ENCODE measurements around the gene TEX19. TPM values are rescaled to one million over a fixed set of nuclear protein-coding genes. Genes with fewer than 3 reads are reported as not detected.
"Not testable (repeated sequence)": the region's sequence is repeated elsewhere in the genome, so short reads cannot be mapped to it uniquely, and the experiment has no call there.

The TEX19 gene
- total RNA-seq, 1 donor = not detected

DNA sequence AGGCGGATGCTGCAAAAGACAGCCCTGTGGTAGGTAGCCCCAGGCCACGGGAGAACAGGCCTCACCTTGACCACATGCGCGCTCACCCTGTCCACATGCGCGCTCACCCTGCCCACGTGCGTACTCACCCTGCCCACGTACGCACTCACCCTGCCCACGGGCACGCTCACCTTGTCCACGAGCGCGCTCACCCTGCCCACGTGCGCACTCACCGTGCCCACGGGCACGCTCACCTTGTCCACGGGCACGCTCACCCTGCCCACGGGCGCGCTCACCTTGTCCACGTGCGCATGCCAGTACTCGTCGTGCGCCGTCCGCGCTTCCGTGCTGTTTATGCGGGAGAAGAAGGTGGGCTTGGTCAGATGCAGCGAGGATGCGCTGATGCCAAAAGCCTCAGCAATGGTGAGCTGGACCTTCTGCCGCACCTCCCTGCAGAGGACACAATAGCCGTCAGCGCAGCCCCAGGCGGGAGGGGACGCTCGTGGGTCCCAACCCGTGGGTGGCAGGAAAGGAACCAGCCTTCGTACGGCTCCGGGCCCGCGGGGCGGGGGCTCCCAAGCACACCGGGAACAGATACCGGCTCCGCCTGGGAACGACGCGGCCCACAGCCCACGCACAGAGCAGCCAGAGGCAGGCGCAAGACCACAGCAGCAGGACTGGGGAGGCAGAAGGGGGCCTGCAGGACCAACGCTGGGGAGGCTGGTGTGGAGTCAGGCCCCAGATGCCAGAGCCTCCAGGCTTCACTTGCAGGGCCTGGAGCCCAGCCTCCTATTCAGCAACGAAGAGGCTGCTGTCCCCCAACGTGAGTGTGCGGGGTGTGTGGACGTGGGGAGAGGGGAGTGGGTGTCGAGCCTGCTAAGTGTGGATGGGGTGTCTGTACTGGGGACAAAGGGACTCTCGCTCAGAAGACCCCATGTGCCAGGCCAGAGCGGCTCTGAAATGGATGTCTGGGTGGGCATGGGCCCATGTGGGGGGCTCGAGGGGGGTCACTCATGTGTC lies 44.9 kb downstream of the TEX19 start:
- DNase-seq (ENCODE audit: low read depth in 2 of 3, low spot score in 2 of 3) = no peak

DNA sequence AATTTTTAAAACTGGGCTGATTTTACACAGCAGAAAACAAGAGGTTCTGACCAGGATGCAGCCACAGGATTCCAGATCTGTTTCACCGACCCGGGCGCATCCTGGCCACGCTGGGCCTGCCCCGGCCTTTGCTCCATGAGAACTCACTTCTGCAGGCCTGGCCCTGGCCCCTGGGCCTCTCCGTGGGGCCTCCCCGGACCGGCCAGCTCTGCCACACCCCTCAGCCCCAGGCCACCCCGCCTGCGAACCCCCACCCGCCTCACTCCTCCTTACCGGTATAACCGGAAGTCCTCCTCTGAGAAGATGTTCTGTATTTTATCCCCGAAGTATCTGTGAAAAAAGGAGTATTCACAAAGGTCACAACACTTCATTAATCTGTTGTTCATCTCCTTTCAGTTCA lies 46.0 kb downstream of the TEX19 start:
- no peak for DNase-seq (ENCODE audit: low read depth in 2 of 3, low spot score in 2 of 3)

DNA sequence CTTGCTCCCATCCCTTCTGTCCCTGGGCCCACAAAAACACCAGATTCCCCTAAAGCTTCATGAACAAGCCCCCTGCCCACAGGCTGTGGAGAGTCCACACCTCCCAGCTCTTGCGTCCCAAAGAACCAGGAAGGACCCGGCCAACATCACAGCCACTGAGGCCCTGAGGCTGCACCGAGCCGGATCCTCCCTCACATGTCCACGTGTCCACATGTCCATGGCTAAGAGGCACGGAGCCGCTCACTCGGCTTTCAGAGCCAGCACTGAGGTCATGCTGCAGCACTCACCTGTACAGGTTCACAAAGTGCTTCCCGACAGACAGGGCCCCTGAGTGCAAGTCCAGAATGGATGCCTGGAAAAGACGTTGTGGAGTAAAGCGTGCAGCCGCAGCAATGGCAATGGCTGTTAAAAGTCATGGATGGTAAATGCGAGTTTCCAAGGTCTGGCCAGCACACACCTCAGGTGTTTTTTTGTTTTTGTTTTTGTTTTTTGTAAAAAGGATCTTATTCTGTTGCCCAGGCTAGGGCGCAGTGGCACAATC lies 47.2 kb downstream of the TEX19 start:
- DNase-seq (ENCODE audit: low read depth in 2 of 3, low spot score in 2 of 3) = no peak

DNA sequence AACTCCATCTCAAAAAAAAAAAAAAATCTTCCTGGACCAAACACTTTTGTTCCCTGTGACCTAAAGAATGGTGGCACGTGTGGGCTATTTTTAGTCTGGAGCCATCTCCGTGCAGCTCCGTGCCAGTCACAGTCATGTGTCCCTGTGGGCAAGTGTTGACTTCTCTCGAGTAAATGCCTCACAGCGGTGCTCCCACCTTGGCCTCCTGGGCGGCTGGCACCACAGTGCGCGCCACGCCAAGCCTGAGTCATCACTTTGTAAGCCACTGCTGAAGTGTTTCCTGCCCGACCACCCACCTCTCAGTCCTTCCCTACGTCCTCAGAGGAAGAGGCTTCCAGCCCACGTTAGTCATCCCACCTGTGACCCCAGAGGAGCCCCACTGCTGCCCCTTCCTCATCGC lies 48.2 kb downstream of the TEX19 start:
- peak in 2 of 3 donors; percentile 56 to 62 for DNase-seq (ENCODE audit: low read depth in 2 of 3, low spot score in 2 of 3)

DNA sequence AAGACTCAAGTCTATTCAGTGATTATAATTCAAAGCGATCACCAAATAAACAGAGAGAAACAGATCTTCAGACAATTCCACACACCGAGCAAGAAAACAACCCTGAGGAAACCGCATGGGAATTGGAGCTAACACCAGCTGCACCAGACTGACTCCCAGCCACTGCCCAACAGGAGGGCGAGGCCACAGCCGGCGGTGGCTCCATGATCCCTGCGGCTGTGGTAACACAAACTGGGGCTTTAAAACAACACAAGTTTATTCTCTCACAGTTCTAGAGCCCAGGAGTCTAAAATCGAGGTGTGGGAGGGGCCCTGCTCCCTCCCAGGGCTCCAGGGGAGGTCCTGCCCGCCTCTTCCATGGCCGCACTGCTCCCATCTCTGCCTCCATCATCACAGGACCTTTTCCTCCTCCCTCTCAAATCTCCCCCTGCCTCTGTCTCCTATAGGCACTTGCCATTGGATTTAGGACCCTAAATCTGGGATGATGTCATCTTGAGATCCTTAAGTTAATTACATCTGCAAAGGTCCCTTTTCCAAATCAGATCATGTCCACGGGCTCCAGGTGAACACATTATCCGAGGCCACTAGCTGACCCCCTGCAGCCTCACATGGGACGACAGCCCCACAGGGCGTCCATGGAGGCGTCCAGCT lies 49.4 kb downstream of the TEX19 start:
- no peak for DNase-seq (ENCODE audit: low read depth in 2 of 3, low spot score in 2 of 3)

DNA sequence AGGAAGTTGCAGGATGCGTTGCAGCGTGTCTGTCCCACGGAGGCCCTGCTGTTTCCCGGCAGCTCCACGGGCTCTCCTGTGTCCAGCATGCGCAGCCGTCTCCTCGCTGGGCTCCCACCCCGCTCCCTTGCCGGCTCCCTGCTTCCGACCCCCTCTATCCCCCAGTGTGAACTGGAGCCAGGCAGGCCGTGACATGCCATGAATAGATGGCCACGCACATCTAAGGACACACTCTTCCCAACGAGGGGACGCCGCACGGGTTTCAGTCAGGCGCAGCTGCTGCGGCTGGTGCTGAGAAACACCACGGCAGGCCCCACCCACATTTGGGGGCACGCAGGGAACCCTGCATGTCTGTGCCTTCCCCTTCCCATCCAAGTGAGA lies 49.9 kb downstream of the TEX19 start:
- no peak for DNase-seq (ENCODE audit: low read depth in 2 of 3, low spot score in 2 of 3)

DNA sequence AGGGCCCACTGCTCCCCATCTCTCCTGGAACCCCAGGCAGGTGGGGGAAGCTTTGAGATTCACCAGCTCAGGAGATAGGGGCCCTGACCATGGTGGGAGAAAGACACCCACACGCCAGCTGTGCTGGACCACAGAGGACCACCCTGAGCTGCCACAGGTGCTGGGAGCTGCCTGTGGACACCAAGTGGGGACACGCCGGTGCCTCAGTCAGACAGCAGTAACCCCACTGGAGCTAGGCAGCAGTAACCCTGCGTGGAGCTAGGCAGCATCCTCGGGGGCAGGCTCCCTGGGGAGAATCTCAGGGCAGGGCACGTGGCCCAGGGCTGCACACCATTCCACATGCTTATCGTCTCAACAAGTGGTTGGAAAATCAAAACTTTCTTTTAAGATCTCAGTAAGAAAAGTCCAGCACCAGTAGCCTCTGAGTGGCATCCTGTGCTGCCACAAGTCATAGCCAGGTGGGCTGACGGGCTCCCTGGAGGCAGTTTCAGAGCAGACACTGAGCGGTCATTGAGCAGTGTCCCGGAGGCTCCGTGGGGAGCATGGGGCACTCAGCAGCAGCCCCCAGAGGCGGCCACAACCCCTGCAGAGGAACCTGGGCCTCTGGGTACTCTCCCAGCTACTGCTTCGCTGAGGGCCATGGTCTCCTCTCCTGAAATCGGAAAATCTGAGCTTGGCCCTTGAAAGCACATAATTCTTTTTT lies 51.1 kb downstream of the TEX19 start:
- DNase-seq (ENCODE audit: low read depth in 2 of 3, low spot score in 2 of 3) = no peak

DNA sequence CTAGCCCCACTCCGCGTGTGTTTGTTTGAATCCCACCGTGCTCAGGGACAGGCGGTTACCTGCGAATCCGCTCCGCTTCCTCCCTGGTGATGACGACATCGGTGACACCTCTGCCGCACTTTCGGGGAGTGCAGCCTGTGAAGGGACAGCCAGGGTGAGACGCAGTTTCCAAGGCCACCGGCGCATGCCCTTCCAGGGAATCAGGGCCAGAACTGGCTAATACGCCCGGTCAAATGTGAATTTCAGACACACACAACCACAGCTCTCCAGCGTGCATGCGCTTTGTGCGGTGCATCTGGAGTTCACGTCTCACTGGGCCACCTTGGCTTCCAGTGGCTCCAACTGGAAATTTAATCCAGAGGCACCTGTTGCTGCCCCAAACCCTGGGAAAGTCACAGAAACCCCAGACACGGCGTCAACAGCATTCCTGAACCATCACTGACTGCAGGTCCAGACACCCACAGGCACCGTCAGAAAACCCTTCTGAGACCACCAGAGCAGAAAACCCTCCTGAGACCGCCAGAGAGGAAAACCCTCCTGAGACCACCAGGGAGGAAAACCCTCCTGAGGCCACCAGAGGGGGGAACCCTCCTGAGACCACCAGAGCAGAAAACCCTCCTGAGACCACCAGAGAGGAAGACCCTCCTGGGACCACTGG lies 52.5 kb downstream of the TEX19 start:
- DNase-seq (ENCODE audit: low read depth in 2 of 3, low spot score in 2 of 3) = no peak

DNA sequence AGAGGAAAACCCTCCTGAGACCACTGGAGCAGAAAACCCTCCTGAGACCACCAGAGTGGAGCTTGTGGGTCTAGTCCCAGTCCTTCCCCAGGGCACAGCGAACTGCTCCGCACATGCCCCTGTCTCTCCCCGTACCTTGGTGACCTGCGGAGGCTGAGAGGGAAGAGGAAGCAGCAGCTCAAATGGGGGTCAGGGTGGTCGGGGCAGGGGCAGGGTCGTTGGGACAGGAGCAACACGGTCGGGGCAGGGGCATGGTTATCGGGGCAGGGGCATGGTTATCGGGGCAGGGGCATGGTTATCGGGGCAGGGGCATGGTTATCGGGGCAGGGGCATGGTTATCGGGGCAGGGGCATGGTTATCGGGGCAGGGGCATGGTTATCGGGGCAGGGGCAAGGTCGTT lies 53.0 kb downstream of the TEX19 start:
- DNase-seq (ENCODE audit: low read depth in 2 of 3, low spot score in 2 of 3) = not testable (repeated sequence)

DNA sequence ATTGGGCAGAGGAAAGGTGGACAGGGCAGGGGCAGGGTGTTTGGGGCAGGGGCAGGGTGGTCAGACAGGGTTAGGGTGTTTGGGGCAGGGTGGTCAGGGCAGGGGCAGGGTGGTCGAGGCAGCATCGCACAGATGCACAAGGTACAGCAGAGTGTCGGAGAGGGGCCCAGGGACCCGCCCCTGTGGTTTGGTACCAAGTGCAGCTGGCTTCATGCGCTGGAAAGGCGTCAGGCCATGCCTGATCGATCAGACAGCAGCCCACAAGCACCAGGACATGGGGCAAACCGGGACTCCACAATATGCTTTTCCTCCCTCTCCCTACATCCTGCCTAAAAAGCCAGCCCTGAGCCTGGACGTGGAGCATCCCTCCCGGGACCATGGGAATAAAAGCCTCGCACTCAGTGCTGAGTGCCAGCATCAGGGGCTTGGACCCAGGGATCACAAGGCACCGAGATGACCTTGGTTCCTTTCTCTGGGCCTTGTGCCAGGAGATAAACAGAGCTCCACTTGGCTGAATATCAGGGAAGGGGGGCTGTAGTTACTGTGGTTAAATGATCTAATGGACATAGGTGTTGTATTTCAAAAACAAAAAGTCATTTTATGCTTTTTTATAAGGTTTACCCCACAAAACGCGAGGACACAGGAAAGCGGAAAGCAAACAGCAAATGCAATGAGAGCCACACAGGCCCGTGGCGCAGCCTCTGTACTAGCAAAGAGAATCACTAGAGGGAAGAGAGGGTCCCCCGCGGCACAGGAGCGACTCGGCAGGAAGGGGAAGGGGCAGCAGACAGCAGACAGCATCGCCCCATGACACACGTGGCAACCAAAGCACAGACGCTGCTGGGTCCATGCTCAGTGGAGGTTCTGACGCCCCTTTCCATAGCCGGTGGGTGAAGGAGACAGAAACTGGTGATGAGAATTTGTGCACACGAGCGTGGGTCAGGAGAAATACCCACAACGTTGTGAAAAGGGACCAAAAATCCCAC lies 53.8 kb downstream of the TEX19 start:
- DNase-seq (ENCODE audit: low read depth in 2 of 3, low spot score in 2 of 3) = no peak

Other genes with a start within 250 kb of the TEX19 start
- gene CCDC57, start 146.4 kb upstream of the TEX19 start, total RNA-seq = 33.9 TPM
- gene SLC16A3, start 130.2 kb upstream of the TEX19 start, total RNA-seq = 65.4 TPM
- 73.5 TPM for gene CSNK1D, start 85.5 kb upstream of the TEX19 start, total RNA-seq
- 1.9 TPM for gene CD7, start 41.6 kb upstream of the TEX19 start, total RNA-seq
- 15.1 TPM for gene SECTM1, start 25.5 kb upstream of the TEX19 start, total RNA-seq
- gene UTS2R, start 12.5 kb downstream of the TEX19 start, total RNA-seq = not detected
- gene HEXD, start 59.1 kb downstream of the TEX19 start, total RNA-seq = 51.4 TPM
- 41.7 TPM for gene OGFOD3, start 59.3 kb downstream of the TEX19 start, total RNA-seq
- 200 TPM for gene CYBC1, start 91.5 kb downstream of the TEX19 start, total RNA-seq
- gene NARF, start 99.5 kb downstream of the TEX19 start, total RNA-seq = 80.5 TPM
- 47.9 TPM for gene FOXK2, start 160.5 kb downstream of the TEX19 start, total RNA-seq